Muscle layer of colon (tissue), 2 donors: Measurements from ENCODE around the gene CCDC57.
A peak's percentile ranks its signal among the peaks of the same experiment; 100 is the strongest.

Experiments
- H3K27ac ChIP-seq: one replicate; pipeline ENCODE4 v1.7.0; 2013; ENCODE audit warnings: low read depth, mild to moderate bottlenecking, low read length, moderate library complexity
- H3K27me3 ChIP-seq, 2 donors: one replicate each; pipeline ENCODE4 v1.7.0; 2013; ENCODE audit warnings: low read length in 2 of 2, mild to moderate bottlenecking in 2 of 2; ENCODE audit not compliant: insufficient read depth in 2 of 2, control insufficient read depth in 1 of 2
- H3K36me3 ChIP-seq: one replicate; pipeline ENCODE4 v1.7.0; 2013; ENCODE audit warnings: mild to moderate bottlenecking, low read length; ENCODE audit not compliant: insufficient read depth
- H3K4me1 ChIP-seq: one replicate; pipeline ENCODE4 v1.7.0; 2013; ENCODE audit warnings: mild to moderate bottlenecking, low read length; ENCODE audit not compliant: insufficient read depth
- H3K4me3 ChIP-seq, 2 donors: one replicate each; pipeline ENCODE4 v1.7.0; 2013; ENCODE audit warnings: low read length in 2 of 2, low read depth in 1 of 2, mild to moderate bottlenecking in 1 of 2, moderate library complexity in 1 of 2
- H3K9ac ChIP-seq: one replicate; pipeline ENCODE4 v1.7.0; 2013; ENCODE audit warnings: low read length
- H3K9me3 ChIP-seq: one replicate; pipeline ENCODE4 v1.7.0; 2013; ENCODE audit warnings: mild to moderate bottlenecking, low read length
- donor health status: abdominal sarcoma.
- donor health status: Adenocarcinoma of cecum.

The CCDC57 gene

DNA sequence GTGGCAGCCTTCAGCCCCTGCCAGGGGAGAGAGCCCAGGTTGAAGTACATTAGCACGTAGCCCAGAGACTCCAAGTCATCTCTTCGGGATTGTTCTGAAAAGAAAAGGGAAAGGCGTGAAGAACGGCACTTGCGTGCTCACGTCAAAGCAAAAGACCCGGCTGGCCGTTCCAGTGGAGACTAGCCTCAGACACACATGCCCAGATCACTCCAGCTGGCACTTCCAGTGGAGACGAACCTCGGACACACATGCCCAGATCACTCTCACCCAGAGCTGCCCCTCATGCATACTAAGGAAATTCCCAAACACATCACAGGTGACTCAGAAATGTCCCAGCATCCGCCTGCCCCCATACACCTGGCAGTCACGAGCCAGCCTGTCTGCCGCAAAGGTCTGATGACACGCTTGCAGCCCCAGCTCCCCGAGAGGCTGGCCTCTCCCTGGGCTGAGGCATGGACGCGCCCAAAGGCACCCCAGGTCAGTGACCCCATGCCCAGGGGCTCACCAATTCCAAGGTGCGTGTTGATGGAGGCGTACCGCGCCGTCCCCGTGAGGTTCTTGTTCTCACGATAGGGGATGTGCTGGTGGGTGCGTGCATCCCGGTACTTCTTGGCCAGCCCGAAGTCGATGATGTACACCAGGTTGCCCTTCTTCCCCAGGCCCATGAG, 40.0 kb upstream of the CCDC57 start:
- Histone ChIP-seq H3K9me3 (no peaks in the 10 kb centered on the region), H3K27ac (no peak overlapping the region), H3K4me3 (no peak overlapping the region), H3K27me3 (no peaks in the 10 kb centered on the region), H3K36me3 (peaks cover 79% of the 10 kb centered on the region), H3K4me1 (peaks cover 7% of the 10 kb centered on the region), H3K9ac (no peak overlapping the region)

DNA sequence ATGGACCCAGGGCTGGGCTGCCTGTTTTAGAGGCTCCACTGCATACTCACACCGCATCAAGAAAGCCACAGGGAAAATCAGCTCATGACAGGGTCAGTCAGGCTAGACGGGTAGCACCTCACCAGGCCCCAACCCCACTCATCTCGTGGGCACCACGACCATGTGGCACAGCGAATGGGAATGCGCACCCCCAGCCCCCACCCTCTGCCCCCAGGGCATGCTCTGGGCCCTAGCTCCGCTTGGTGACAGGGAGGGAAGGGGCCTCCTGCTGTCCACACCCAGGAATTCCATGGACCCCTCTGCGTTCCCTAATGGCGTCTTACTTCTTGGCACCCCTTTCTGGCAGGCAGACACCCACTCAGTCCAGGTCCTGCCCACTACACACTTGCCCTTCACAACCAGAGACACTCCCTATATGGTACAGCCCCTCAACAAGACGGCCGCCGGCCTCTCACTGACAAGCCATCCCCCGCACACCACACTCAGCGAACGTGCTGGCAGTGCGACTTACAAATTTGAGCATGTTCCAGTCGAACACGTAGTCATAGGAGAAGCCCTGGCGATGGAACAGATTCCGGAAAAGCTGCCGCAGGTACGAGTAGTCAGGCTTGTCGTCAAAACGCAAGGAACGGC, 38.3 kb upstream of the CCDC57 start:
- H3K9ac ChIP-seq: no peak overlapping the region
- peaks cover 76% of the 10 kb centered on the region for H3K36me3 ChIP-seq
- no peaks in the 10 kb centered on the region for H3K9me3 ChIP-seq
- no peak overlapping the region for H3K4me3 ChIP-seq
- no peaks in the 10 kb centered on the region for H3K27me3 ChIP-seq
- peaks cover 23% of the 10 kb centered on the region for H3K4me1 ChIP-seq
- H3K27ac ChIP-seq: no peak overlapping the region

DNA sequence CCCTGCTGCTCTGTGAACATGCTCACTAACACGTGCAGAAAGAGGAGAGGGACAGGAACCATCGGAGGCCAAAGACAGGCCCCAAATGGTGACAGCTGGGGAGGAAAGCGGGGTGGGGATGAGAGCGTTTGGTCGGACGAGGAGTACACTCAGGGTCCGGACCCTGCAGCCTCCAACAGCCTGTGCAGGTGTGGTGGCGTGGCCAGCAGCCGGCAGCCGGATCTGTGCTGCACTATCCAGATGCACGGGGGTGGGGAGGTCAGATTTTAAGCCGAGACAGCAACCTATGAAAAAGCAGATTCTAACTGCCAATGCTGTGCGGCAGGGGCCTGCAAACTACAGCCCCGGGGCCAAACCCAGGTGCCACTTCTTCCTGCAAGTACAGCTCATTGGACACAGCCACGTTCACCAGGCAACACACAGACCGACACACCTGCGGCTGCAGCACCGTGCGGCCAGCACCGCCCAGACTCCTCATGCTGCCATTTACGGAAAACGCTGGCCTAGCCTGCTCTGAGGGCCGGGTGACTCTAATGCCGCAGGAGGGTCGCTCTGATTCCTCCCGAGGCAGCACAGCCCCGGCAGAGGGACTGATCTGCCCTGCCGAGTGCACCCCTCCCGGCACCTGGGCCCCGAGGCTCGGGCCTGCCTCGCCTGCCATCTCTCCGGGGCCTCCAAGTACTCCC, 37.4 kb upstream of the CCDC57 start:
- no peak overlapping the region for H3K27ac ChIP-seq
- no peaks in the 10 kb centered on the region for H3K9me3 ChIP-seq
- peaks cover 76% of the 10 kb centered on the region for H3K36me3 ChIP-seq
- no peak overlapping the region for H3K9ac ChIP-seq
- H3K27me3 ChIP-seq: no peaks in the 10 kb centered on the region
- peaks cover 26% of the 10 kb centered on the region for H3K4me1 ChIP-seq
- H3K4me3 ChIP-seq: no peak overlapping the region

DNA sequence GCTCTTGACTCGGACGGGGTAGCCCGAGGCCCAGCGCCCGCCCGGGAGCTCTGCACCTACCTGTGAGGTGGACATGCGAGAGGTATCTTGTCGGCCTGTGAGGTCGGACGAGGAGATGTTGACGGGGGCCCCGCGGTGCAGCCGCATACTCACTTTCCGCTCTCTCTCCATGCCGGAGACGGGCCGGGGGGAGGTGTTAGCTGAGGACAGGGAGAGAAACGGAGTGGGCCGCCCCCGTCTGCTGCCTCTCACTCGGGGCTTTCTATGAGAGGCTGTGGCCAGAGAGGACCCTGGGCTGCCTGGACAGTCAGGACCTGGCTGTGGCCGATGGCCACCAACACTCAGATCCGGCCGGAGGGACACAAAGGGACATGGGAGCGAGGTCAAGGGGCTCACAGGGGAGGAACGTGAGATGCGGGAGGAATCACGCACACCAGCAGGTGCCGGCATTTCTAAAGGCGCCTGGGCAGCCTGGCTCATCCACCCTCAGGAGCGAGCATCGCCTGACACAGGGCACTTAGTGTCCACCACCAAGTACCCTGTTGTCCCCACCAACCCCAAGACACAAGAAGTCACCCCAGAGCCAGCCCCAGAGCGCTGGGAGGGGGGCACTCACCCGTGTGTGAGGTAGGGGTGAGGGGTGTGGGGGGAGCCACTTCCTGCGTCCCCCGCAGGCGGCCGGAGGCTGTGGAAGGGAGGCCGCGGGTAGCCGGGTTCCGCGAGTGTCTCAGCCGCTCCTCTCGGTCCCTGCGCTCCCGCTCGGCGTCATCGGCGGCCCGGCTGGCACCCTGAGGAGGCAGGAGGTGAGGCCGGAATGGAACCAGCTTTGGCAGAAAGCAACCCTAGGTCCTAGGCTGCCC, 36.4 kb upstream of the CCDC57 start:
- Histone ChIP-seq H3K4me3 (no peak overlapping the region), H3K9ac (no peak overlapping the region), H3K9me3 (no peaks in the 10 kb centered on the region), H3K36me3 (peaks cover 85% of the 10 kb centered on the region), H3K4me1 (peaks cover 26% of the 10 kb centered on the region), H3K27me3 (no peaks in the 10 kb centered on the region), H3K27ac (no peak overlapping the region)

DNA sequence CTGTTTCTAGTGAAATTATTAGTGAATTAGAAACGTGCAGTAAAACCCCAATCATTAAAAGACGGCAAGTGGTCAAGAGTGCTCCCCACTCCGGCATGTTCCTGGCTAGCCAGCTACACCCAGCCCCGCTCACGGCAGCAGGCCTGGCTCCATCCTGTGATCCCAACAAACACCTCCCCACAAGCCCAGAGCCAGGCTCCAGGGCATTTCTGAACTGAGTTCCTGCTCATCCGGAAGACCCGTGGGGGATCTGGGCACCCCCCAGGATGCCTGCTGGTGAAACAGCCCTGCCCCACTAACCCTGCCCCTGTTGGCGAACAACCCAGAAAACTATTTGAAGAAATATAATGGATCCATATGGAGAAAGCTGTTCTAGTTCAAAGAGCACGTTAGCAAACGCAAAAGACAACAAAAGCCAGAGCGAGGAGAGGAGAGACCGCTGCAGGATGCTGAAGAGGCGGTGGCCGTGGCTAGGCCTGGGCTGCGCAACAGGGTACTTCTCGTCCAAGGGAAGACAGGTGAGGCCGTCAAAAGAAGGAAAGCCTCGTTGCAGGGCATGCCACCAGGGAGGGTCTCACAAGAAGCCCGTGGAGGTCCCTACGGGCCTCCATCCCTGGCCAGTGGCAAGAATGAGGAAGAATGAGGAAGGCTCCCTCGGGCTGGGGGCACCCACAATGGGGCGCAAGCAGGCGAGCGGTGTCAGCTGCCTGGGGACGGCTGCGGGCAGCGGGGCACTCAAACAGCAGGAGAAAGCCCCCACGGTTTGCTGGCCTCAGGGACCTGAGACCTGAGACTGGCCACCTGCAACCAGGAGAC, 35.4 kb upstream of the CCDC57 start:
- Histone ChIP-seq H3K27me3 (no peaks in the 10 kb centered on the region), H3K9ac (peak overlapping the region; percentile 49), H3K4me1 (peaks cover 36% of the 10 kb centered on the region), H3K36me3 (peaks cover 89% of the 10 kb centered on the region), H3K27ac (peak overlapping the region; percentile 75), H3K9me3 (no peaks in the 10 kb centered on the region), H3K4me3 (no peak overlapping the region)

DNA sequence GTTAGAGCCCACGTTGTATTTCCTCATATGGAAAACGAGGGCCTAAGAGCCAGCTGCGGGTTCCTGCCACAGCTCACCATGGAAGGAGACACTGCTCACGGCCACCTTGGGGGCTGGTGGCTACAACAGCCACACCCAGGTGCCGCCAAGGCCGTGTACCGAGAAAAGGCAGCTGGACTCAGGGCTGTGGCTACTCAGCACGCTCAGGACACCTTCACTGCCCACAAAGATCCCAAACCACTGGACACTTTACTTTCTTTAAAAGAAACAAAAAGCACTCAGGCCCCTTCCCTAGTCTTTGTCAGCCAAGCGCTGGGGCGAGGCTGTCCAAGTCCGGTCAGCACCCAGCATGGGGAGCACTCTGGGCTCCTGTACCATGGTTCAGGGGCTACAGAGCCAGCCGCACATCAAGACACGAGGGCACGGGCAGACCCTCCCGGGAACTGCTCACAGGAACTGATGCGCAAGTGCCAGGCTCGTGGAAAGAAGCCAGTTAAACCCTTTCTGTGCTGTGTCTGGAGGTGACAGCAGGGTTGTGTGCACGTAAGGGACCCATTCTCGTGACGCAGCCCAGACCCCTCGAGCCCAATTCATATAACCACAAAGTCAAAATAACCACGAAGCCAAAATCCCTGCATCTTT, 34.7 kb upstream of the CCDC57 start:
- Histone ChIP-seq H3K9me3 (no peaks in the 10 kb centered on the region), H3K36me3 (peaks cover 89% of the 10 kb centered on the region), H3K27me3 (no peaks in the 10 kb centered on the region), H3K9ac (peak overlapping the region; percentile 49), H3K4me3 (peak overlapping the region in 1 of 2 donors; percentile 0), H3K4me1 (peaks cover 44% of the 10 kb centered on the region), H3K27ac (peak overlapping the region; percentile 75)

DNA sequence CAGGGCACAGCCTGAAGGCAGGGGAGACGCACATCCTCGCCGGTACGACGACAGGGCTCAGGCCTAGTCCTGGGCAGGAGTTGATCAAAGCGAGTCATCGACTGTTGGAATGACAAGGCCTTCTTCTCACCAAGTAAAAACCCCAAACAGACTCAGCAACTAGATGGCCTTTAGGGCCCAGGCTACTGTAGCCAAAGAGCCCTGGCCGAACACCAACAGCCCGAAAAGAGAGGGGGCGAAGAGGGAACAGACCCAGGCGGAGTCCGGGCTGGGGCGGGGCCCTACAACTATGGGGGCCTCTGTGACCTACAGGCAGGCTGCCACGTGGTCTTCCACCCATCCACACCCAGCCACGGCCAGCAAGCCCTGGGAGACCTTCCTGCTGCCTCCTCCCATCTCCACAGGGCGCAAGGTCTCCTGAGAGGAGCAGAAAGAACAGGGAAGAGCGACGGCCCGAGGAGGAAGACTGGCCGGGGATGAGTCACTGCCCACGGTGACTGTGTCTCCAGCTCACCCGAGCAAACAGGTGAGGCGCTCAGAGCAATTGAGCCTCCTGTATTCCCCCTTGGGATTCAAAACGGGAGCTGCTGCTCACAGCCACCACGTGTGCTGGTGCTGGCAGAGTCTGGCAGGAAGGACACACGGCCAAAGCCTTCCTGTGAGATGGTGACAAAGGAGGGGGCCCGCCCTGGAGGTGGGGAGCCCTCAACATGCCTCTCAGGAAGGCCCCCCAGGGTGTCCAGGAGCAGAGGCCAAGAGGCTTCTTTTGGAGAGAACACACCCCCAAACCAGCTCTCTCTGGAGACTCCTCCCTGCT, 33.9 kb upstream of the CCDC57 start:
- Histone ChIP-seq H3K27ac (peak overlapping the region; percentile 75), H3K4me1 (peaks cover 51% of the 10 kb centered on the region), H3K9me3 (no peaks in the 10 kb centered on the region), H3K27me3 (no peaks in the 10 kb centered on the region), H3K4me3 (peak overlapping the region; percentile 0 to 2), H3K9ac (peak overlapping the region; percentile 49), H3K36me3 (peaks cover 82% of the 10 kb centered on the region)

DNA sequence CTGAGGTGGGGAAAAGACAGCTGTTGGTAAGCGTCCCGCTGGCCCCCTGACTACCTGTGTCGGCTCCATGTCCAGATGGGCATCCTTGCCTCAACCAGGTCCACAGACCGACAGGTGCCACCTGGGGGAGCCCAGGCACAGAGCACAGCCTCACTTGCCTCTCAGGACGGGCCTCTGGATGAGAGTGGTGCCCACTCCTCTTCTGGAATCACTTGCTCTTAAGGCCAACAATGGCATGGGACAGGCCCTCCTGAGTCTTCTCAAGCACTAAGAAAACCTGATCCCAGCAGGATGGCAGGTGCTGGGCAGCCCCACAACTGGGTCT, 33.4 kb upstream of the CCDC57 start:
- H3K9ac ChIP-seq: peak overlapping the region; percentile 49
- peak overlapping the region; percentile 75 for H3K27ac ChIP-seq
- H3K9me3 ChIP-seq: no peaks in the 10 kb centered on the region
- H3K4me3 ChIP-seq: no peak overlapping the region
- H3K4me1 ChIP-seq: peaks cover 57% of the 10 kb centered on the region
- peaks cover 76% of the 10 kb centered on the region for H3K36me3 ChIP-seq
- H3K27me3 ChIP-seq: no peaks in the 10 kb centered on the region

DNA sequence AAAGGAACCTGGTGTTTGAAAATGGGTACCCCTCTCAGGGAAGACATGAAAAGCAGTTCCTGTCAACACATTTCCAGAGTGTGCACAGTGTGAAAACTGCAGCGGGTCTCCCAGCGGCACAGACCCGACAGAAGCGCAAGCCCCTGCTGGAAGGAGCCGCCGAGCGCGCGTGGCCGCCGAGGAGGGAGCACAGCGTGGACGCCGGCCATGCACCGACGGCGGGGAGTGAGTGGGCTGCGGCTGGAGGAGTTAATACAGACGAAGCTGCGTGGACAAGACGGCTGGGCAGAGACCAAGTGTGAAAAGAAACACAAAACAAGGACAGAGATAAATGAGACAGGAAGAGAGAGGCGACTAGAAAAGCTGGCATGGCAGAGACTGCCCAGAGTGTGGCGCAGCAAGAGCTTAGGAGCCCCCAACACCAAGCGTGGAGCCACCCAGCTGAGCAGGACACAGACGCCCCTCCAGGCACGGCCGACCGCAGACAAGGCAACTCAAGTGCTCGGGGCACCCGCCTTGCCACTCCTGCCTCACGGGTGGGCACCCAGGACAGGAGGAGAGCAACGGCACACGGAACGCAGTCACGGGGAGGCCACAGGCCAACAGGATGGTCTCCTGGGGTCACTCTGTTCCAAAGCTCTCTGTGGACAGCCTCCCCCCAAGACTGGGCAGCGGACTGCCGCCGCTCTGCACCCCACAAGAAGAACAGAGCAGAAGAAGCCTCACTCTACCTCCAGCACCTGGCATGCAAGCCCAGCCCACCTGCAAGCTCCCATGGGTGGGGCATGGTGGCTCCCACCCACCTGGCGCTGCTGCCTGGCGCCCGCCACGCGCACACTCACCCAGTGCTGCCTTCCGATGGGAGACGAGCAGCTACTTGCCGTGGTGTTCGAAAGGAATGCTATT, 32.7 kb upstream of the CCDC57 start:
- Histone ChIP-seq H3K9me3 (no peaks in the 10 kb centered on the region), H3K9ac (no peak overlapping the region), H3K4me3 (no peak overlapping the region), H3K27ac (peak overlapping the region; percentile 75), H3K4me1 (peaks cover 63% of the 10 kb centered on the region), H3K36me3 (peaks cover 70% of the 10 kb centered on the region), H3K27me3 (no peaks in the 10 kb centered on the region)
